ENCODE measurements around the gene ATP1A3. TPM values are rescaled to one million over a fixed set of nuclear protein-coding genes. Genes with fewer than 3 reads are reported as not detected.
A peak's percentile ranks its signal among the peaks of the same experiment; 100 is the strongest.
"Not testable (repeated sequence)": the region's sequence is repeated elsewhere in the genome, so short reads cannot be mapped to it uniquely, and the experiment has no call there.

ATP1A3 gene
- polyA plus RNA-seq, 1 of the 3 experiments (the other 2 are of a cell fraction) = 0.77 TPM

GRCh38 chr19:41991925-41992569, 2.0 kb downstream of the ATP1A3 start:
- H3F3A ChIP-seq (replicated peaks; ENCODE audit: insufficient read depth); H3K36me3 ChIP-seq (replicated peaks in 1 of 2; ENCODE audit: control insufficient read depth in 1 of 2, insufficient read depth in 2 of 2, low read length in 1 of 2); H3K4me3 ChIP-seq (ENCODE audit: low read depth in 2 of 2, low read length in 1 of 2); H3K79me2 ChIP-seq (ENCODE audit: insufficient read depth); H3K9me2 ChIP-seq; H3K9ac ChIP-seq; H4K20me1 ChIP-seq (ENCODE audit: insufficient read depth); H3K4me2 ChIP-seq; H2AFZ ChIP-seq (ENCODE audit: low read depth); H3K27ac ChIP-seq (ENCODE audit: low read depth in 2 of 2, low read length in 1 of 2); H3K9me3 ChIP-seq: not testable (repeated sequence)
- ChIA-PET CTCF (interaction anchor here (1.5 kb wide), 1 partner anchor 43 kb away, joined by 6 read pairs; no protein-coding TSS in a partner anchor), POLR2A (interaction anchor here (1.0 kb wide), 1 partner anchor 132 kb away, joined by 4 read pairs; the partner anchor contains the start of gene RPS19)
- peak; percentile 48 for DNase-seq
- peaks cover 0 to 38% of the 10 kb centered on the region in 2 experiments; a peak in 1 of 4 replicates for H3K4me1 ChIP-seq (ENCODE audit: control insufficient read depth in 1 of 2, insufficient read depth in 2 of 2, low read depth in 1 of 2, low read length in 1 of 2)
- peaks cover 22% of the 10 kb centered on the region; the same call in 1 of the 2 replicates for H3K27me3 ChIP-seq (ENCODE audit: insufficient read depth)
- 71% methylated on average over 5 of the region's 11 CpGs for WGBS (ENCODE audit: low lambda C conversion rate)

GRCh38 chr19:41991025-41991424, 3.0 kb downstream of the ATP1A3 start:
- 52% methylated on average over 15 of the region's 15 CpGs for WGBS (ENCODE audit: low lambda C conversion rate)
- Histone ChIP-seq H3K9ac (no peak overlapping the region), H4K20me1 (ENCODE audit: insufficient read depth) (no peaks in the 10 kb centered on the region), H3K4me2 (no peak overlapping the region), H3K79me2 (ENCODE audit: insufficient read depth) (no peaks in the 10 kb centered on the region), H3K36me3 (replicated peaks in 1 of 2; ENCODE audit: control insufficient read depth in 1 of 2, insufficient read depth in 2 of 2, low read length in 1 of 2) (no peaks in the 10 kb centered on the region), H3K9me2 (no peaks in the 10 kb centered on the region), H3K27ac (ENCODE audit: low read depth in 2 of 2, low read length in 1 of 2) (no peak overlapping the region), H3K4me1 (ENCODE audit: control insufficient read depth in 1 of 2, insufficient read depth in 2 of 2, low read depth in 1 of 2, low read length in 1 of 2) (peaks cover 0 to 28% of the 10 kb centered on the region in 2 experiments; a peak in 1 of 4 replicates), H3K27me3 (ENCODE audit: insufficient read depth) (peaks cover 12% of the 10 kb centered on the region; the same call in 1 of the 2 replicates), H3K9me3 (no peaks in the 10 kb centered on the region), H3K4me3 (ENCODE audit: low read depth in 2 of 2, low read length in 1 of 2) (no peak overlapping the region), H2AFZ (ENCODE audit: low read depth) (no peak overlapping the region), H3F3A (replicated peaks; ENCODE audit: insufficient read depth) (no peaks in the 10 kb centered on the region)
- no peak for TF ChIP-seq RCOR1 (IDR thresholded peaks at IDR 0.05; ENCODE audit: low read length)
- TF ChIP-seq RXRA (IDR thresholded peaks at IDR 0.05; ENCODE audit: borderline replicate concordance, low read depth) = no peak
- no peak for TF ChIP-seq GABPA (IDR thresholded peaks at IDR 0.05; ENCODE audit: low read depth)
- no peak for TF ChIP-seq TCF12 (IDR thresholded peaks at IDR 0.05)
- TF ChIP-seq USF1 (IDR thresholded peaks at IDR 0.05; ENCODE audit: borderline replicate concordance, low read depth) = no peak
- TF ChIP-seq EP300 (IDR thresholded peaks at IDR 0.05; ENCODE audit: borderline replicate concordance in 1 of 2, low read depth in 1 of 2, low read length in 1 of 2) = no peak
- no peak for TF ChIP-seq RFX5 (IDR thresholded peaks at IDR 0.05; ENCODE audit: low read length)
- TF ChIP-seq POLR2AphosphoS5 (IDR thresholded peaks at IDR 0.05; ENCODE audit: low read depth, low read length) = no peak
- no peak for TF ChIP-seq USF2 (IDR thresholded peaks at IDR 0.05; ENCODE audit: borderline replicate concordance, low read depth, low read length)
- no peak for TF ChIP-seq EZH2phosphoT487 (IDR thresholded peaks at IDR 0.05; ENCODE audit: borderline replicate concordance, low read depth)
- TF ChIP-seq MEF2A (IDR thresholded peaks at IDR 0.05; ENCODE audit: borderline replicate concordance, low read depth) = no peak
- TF ChIP-seq SMC3 (IDR thresholded peaks at IDR 0.05; ENCODE audit: low read depth, low read length) = no peak
- no peak for TF ChIP-seq FOSL2 (IDR thresholded peaks at IDR 0.05; ENCODE audit: borderline replicate concordance, low read depth)
- no peak for TF ChIP-seq NFIC (IDR thresholded peaks at IDR 0.05; ENCODE audit: borderline replicate concordance)
- TF ChIP-seq MXI1 (IDR thresholded peaks at IDR 0.05; ENCODE audit: low read depth, low read length) = no peak
- no peak for TF ChIP-seq NRF1 (IDR thresholded peaks at IDR 0.05; ENCODE audit: low read depth, low read length)
- ChIA-PET POLR2A (interaction anchor here (1.0 kb wide), 1 partner anchor 131 kb away, joined by 4 read pairs; the partner anchor contains the start of gene RPS19), CTCF (no interaction called here)
- DNase-seq = no peak

Data from SK-N-SH (cell line).